DOHH2 (cell line): ENCODE measurements around the gene AKAP13.

Source experiments
- H3F3A ChIP-seq: fragments of 200-600 bp; sonication (generic), shearing (Covaris generic); 2 replicates; pipeline ENCODE4 v1.6.0; 2016; ENCODE audit warnings: antibody characterized with exemption, mild to moderate bottlenecking; ENCODE audit not compliant: control insufficient read depth, insufficient read depth
- H3K27ac ChIP-seq: fragments of 200-600 bp; sonication (generic); 2 replicates; pipeline ENCODE4 v1.5.1; 2014; ENCODE audit warnings: low read depth, mild to moderate bottlenecking, low read length, moderate library complexity
- H3K27me3 ChIP-seq: fragments of 200-600 bp; sonication (generic); 2 replicates; pipeline ENCODE4 v1.6.1; 2014; ENCODE audit warnings: mild to moderate bottlenecking, low read length, mixed read lengths; ENCODE audit not compliant: control insufficient read depth
- H3K36me3 ChIP-seq: fragments of 200-600 bp; sonication (generic); 2 replicates; pipeline ENCODE4 v1.6.1; 2014; ENCODE audit warnings: mild to moderate bottlenecking, low read length, moderate library complexity, mixed read lengths; ENCODE audit not compliant: control insufficient read depth
- H3K4me1 ChIP-seq: fragments of 200-600 bp; sonication (generic); 2 replicates; pipeline ENCODE4 v1.6.1; 2014; ENCODE audit warnings: mild to moderate bottlenecking, low read length, mixed read lengths; ENCODE audit not compliant: control insufficient read depth
- H3K4me2 ChIP-seq: fragments of 200-600 bp; sonication (generic); 2 replicates; pipeline ENCODE4 v1.6.0; 2014; ENCODE audit warnings: mild to moderate bottlenecking, low read length, moderate library complexity
- H3K4me3 ChIP-seq: fragments of 200-600 bp; sonication (generic); 2 replicates; pipeline ENCODE4 v1.5.1; 2014; ENCODE audit warnings: mild to moderate bottlenecking, low read length, mixed read lengths
- H3K79me2 ChIP-seq: fragments of 200-600 bp; sonication (generic); 2 replicates; pipeline ENCODE4 v1.6.1; 2014; ENCODE audit warnings: mild to moderate bottlenecking, low read length, mixed read lengths; ENCODE audit not compliant: control insufficient read depth
- H3K9me2 ChIP-seq: fragments of 200-600 bp; sonication (generic); replicated peaks from 2 replicates; pipeline ENCODE4 v1.6.1; 2014; ENCODE audit warnings: mild to moderate bottlenecking, low read length, mixed read lengths; ENCODE audit not compliant: control insufficient read depth
- H3K9me3 ChIP-seq: fragments of 200-600 bp; sonication (generic); 2 replicates; pipeline ENCODE4 v1.6.1; 2014; ENCODE audit warnings: antibody characterized with exemption, low read length, mixed read lengths; ENCODE audit not compliant: control insufficient read depth, insufficient read depth
- H4K20me1 ChIP-seq: fragments of 200-600 bp; sonication (generic); 2 replicates; pipeline ENCODE4 v1.6.0; 2014; ENCODE audit warnings: low read depth, mild to moderate bottlenecking, antibody characterized with exemption, low read length, moderate library complexity; ENCODE audit not compliant: control insufficient read depth, insufficient read depth
- CTCF ChIP-seq: fragments of 200-600 bp; sonication (generic); IDR thresholded peaks from one replicate; pipeline ENCODE4 v1.5.1; 2014; ENCODE audit warnings: antibody characterized with exemption, mild to moderate bottlenecking, low read depth, low read length; ENCODE audit not compliant: poor library complexity, severe bottlenecking
- EZH2phosphoT487 ChIP-seq: fragments of 200-600 bp; sonication (generic); IDR thresholded peaks from 2 replicates; pipeline ENCODE4 v1.6.1; 2017; ENCODE audit warnings: borderline replicate concordance, mild to moderate bottlenecking, antibody characterized with exemption, low read length, moderate library complexity, mixed read lengths

The AKAP13 gene

GRCh38 chr15:85771781-85772445 lies 391.5 kb downstream of the AKAP13 start:
- no peaks in the 10 kb centered on the region for H3K9me2 ChIP-seq
- H3K4me3 ChIP-seq, result no peak overlapping the region
- no peaks in the 10 kb centered on the region for H3K9me3 ChIP-seq
- H3F3A ChIP-seq, result no peaks in the 10 kb centered on the region
- TF ChIP-seq EZH2phosphoT487, result no peak
- no peak for TF ChIP-seq CTCF
- no peaks in the 10 kb centered on the region for H3K79me2 ChIP-seq
- H4K20me1 ChIP-seq, result no peaks in the 10 kb centered on the region; the same call in 1 of the 2 replicates
- H3K36me3 ChIP-seq, result no peaks in the 10 kb centered on the region
- no peaks in the 10 kb centered on the region for H3K27me3 ChIP-seq
- H3K27ac ChIP-seq, result no peak overlapping the region
- no peak overlapping the region for H3K4me2 ChIP-seq
- no peaks in the 10 kb centered on the region for H3K4me1 ChIP-seq

GRCh38 chr15:85772668-85773067 lies 392.3 kb downstream of the AKAP13 start:
- H3K27me3 ChIP-seq, result no peaks in the 10 kb centered on the region
- H3K4me1 ChIP-seq, result no peaks in the 10 kb centered on the region
- no peaks in the 10 kb centered on the region for H3F3A ChIP-seq
- H4K20me1 ChIP-seq, result no peaks in the 10 kb centered on the region; the same call in 1 of the 2 replicates
- no peaks in the 10 kb centered on the region for H3K9me2 ChIP-seq
- H3K27ac ChIP-seq, result no peak overlapping the region
- H3K36me3 ChIP-seq, result no peaks in the 10 kb centered on the region
- no peak overlapping the region for H3K4me3 ChIP-seq
- no peaks in the 10 kb centered on the region for H3K79me2 ChIP-seq
- no peak for TF ChIP-seq EZH2phosphoT487
- no peak for TF ChIP-seq CTCF
- H3K4me2 ChIP-seq, result no peak overlapping the region
- no peaks in the 10 kb centered on the region for H3K9me3 ChIP-seq

- Histone ChIP-seq H3K27me3 (no peaks in the 10 kb centered on the region), H3K4me3 (no peak overlapping the region), H3K4me1 (no peaks in the 10 kb centered on the region), H3K36me3 (no peaks in the 10 kb centered on the region), H3K9me3 (no peaks in the 10 kb centered on the region), H3K4me2 (no peak overlapping the region), H3K9me2 (no peaks in the 10 kb centered on the region), H3K79me2 (no peaks in the 10 kb centered on the region), H3F3A (no peaks in the 10 kb centered on the region), H4K20me1 (no peaks in the 10 kb centered on the region; the same call in 1 of the 2 replicates), H3K27ac (no peak overlapping the region)
- TF ChIP-seq EZH2phosphoT487 (no peak), CTCF (no peak)
These were observed 392.8 kb downstream of the AKAP13 start for GRCh38 chr15:85773249-85773648.
